NB4 (cell line): ENCODE results near the gene ANXA9.

ENCODE experiments used
- CTCF ChIP-seq: IDR thresholded peaks from one replicate; pipeline ENCODE4 v1.5.1; 2012; ENCODE audit warnings: low read depth, low read length
- MAX ChIP-seq: IDR thresholded peaks from 2 replicates; pipeline ENCODE4 v1.6.1; 2011; ENCODE audit warnings: low read depth, low read length
- MYC ChIP-seq: IDR thresholded peaks from 2 replicates; pipeline ENCODE4 v1.6.1; 2011; ENCODE audit warnings: low read depth, low read length
- POLR2A ChIP-seq: IDR thresholded peaks from 2 replicates; pipeline ENCODE4 v1.6.1; 2011; ENCODE audit warnings: mild to moderate bottlenecking; ENCODE audit not compliant: insufficient read length; ENCODE audit errors: extremely low read depth

DNA sequence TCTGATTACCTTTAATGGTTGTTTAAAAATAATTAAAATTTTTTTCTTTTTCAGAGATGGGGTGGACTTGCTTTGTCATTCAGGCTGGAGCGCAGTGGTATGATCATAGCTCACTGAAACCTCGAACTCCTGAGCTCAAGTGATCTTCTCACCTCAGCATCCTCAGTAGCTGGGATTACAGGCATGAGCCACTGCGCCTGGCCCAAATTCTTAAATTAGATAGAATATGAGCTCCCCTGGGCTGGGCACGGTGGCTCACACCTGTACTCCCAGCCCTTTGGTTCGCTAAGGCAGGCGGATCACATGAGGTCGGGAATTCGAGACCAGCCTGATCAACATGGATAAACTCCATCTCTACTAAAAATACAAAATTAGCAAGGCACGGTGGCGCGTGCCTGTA, 24.4 kb upstream of the ANXA9 start:
- TF ChIP-seq CTCF (no peak), POLR2A (no peak), MYC (no peak), MAX (no peak)
